AG04450 (cell line): ENCODE results near the gene KCNQ4. TPM values are rescaled to one million over a fixed set of nuclear protein-coding genes. Genes with fewer than 3 reads are reported as not detected.

Experiments
- CTCF ChIA-PET: fragments of 300-600, 350-600 bp; formaldehyde crosslinking; extraction: SDS; loops from one replicate; lab custom pipeline; 2022; ENCODE audit warnings: antibody characterized with exemption, inconsistent platforms; lab: Charles Lee
- POLR2A ChIA-PET: fragments of 350-600 bp; formaldehyde crosslinking; extraction: SDS; loops from one replicate; lab custom pipeline; 2021; ENCODE audit warnings: antibody characterized with exemption, inconsistent platforms; lab: Yijun Ruan, JAX
- DNase-seq: peaks from one replicate; pipeline ENCODE4 v3.0.0-alpha.2; 2011; ENCODE audit warnings: low read depth, low spot score
- H3K27ac ChIP-seq: one replicate; pipeline ENCODE4 v1.5.1; 2012; ENCODE audit warnings: low read depth, low read length, control low read depth
- H3K27me3 ChIP-seq: one replicate; pipeline ENCODE4 v1.6.0; 2012; ENCODE audit warnings: low read length; ENCODE audit not compliant: control insufficient read depth, insufficient read depth
- H3K4me3 ChIP-seq: 2 replicates; pipeline ENCODE4 v1.5.1; 2011; ENCODE audit warnings: mild to moderate bottlenecking, low read depth, low read length, control low read depth
- H3K9me3 ChIP-seq: 2 replicates; pipeline ENCODE4 v1.5.1; 2012; ENCODE audit warnings: low read length; ENCODE audit not compliant: control insufficient read depth, insufficient read depth
- CTCF ChIP-seq: IDR thresholded peaks from 2 replicates; pipeline ENCODE4 v1.5.1; 2011; ENCODE audit warnings: low read depth, low read length, control low read depth, inconsistent platforms
- polyA plus RNA-seq: library from polyadenylated mRNA; depleted of rRNA; stranded (reverse); fragments of >200 nt; gene quantifications from 2 replicates; pipeline ENCODE4 v1.2.3, GENCODE V29; 2011

KCNQ4 gene
- polyA plus RNA-seq, 1 experiment = not detected

- no peak for DNase-seq
- CTCF ChIA-PET = no interaction called here
- POLR2A ChIA-PET = no interaction called here
- H3K27ac ChIP-seq = no peak overlapping the region
- no peak overlapping the region for H3K4me3 ChIP-seq
- peaks cover 6% of the 10 kb centered on the region for H3K27me3 ChIP-seq
- no peak for TF ChIP-seq CTCF
- H3K9me3 ChIP-seq = no peaks in the 10 kb centered on the region; the same call in 1 of the 2 replicates
These were observed 46.9 kb downstream of the KCNQ4 start for GRCh38 chr1:40830419-40830943.

GRCh38 chr1:40831001-40831732, 47.6 kb downstream of the KCNQ4 start:
- TF ChIP-seq CTCF = no peak
- no peak for DNase-seq
- Histone ChIP-seq H3K9me3 (no peaks in the 10 kb centered on the region; the same call in 1 of the 2 replicates), H3K27ac (no peak overlapping the region), H3K4me3 (no peak overlapping the region), H3K27me3 (peaks cover 10% of the 10 kb centered on the region)
- ChIA-PET CTCF (interaction anchor here (1.0 to 1.5 kb wide), 2 partner anchors 19 to 122 kb away, joined by 3 to 5 read pairs; no protein-coding TSS in a partner anchor), POLR2A (no interaction called here)

- Histone ChIP-seq H3K27ac (no peak overlapping the region), H3K4me3 (no peak overlapping the region), H3K9me3 (peaks cover 12% of the 10 kb centered on the region; the same call in 1 of the 2 replicates), H3K27me3 (peaks cover 11% of the 10 kb centered on the region)
- POLR2A ChIA-PET = no interaction called here
- no peak for DNase-seq
- CTCF ChIA-PET = interaction anchor here (2.2 kb wide), 1 partner anchor 16 kb away, joined by 8 read pairs; no protein-coding TSS in a partner anchor
- no peak for TF ChIP-seq CTCF
These were observed 50.4 kb downstream of the KCNQ4 start for GRCh38 chr1:40833979-40834378.

- Histone ChIP-seq H3K4me3 (no peak overlapping the region), H3K27me3 (peaks cover 9% of the 10 kb centered on the region), H3K9me3 (peaks cover 12% of the 10 kb centered on the region; the same call in 1 of the 2 replicates), H3K27ac (no peak overlapping the region)
- no peak for TF ChIP-seq CTCF
- ChIA-PET CTCF (no interaction called here), POLR2A (interaction anchor here (0.6 kb wide), 1 partner anchor 143 kb away, joined by 3 read pairs; no protein-coding TSS in a partner anchor)
- DNase-seq = no peak
These were observed 51.5 kb downstream of the KCNQ4 start for GRCh38 chr1:40834968-40835545.

GRCh38 chr1:40836283-40836682, 52.7 kb downstream of the KCNQ4 start:
- CTCF ChIA-PET = no interaction called here
- H3K4me3 ChIP-seq = no peak overlapping the region
- DNase-seq = no peak
- no peak for TF ChIP-seq CTCF
- POLR2A ChIA-PET = no interaction called here
- no peak overlapping the region for H3K27ac ChIP-seq
- H3K27me3 ChIP-seq = peaks cover 11% of the 10 kb centered on the region
- H3K9me3 ChIP-seq = peaks cover 12% of the 10 kb centered on the region; the same call in 1 of the 2 replicates
